ENCODE measurements around the gene JAML. TPM values are rescaled to one million over a fixed set of nuclear protein-coding genes. Genes with fewer than 3 reads are reported as not detected.

Gene JAML
- polyA plus RNA-seq = not detected in 2 replicates

GRCh38 chr11:118224511-118225188 is at the start of gene JAML:
JAML (minus strand) TSS chr11:118225011; CDS start chr11:118214866, 10,145 bp downstream.

GRCh38 chr11:118263695-118264568 is 39.1 kb upstream of the JAML start, which contains the start of gene MPZL2:
MPZL2 (minus strand) TSS chr11:118264297; CDS start chr11:118264153, 144 bp downstream.

GRCh38 chr11:118251858-118252652 is 27.2 kb upstream of the JAML start, which contains the start of gene MPZL3:
MPZL3 (minus strand) TSS chr11:118252365; CDS start chr11:118252294, 71 bp downstream.

GRCh38 chr11:118175993-118176777 is 48.6 kb downstream of the JAML start, which contains the start of gene SCN2B:
SCN2B (minus strand) TSS chr11:118176639; CDS start chr11:118176431, 208 bp downstream.

GRCh38 chr11:118152552-118153471 is 72.0 kb downstream of the JAML start, which contains the start of gene SCN4B:
SCN4B (minus strand) TSS chr11:118152823; CDS start chr11:118152673, 150 bp downstream.

Other genes starting within 250 kb of the JAML start
- not detected in 2 replicates for gene IL10RA, start 238.6 kb downstream of the JAML start, polyA plus RNA-seq
- gene TMPRSS4, start 147.9 kb downstream of the JAML start, polyA plus RNA-seq = not detected in 2 replicates
- gene SMIM35, start 138.0 kb downstream of the JAML start, polyA plus RNA-seq = not detected in 2 replicates
- gene SCN4B, start 72.2 kb downstream of the JAML start, polyA plus RNA-seq = 5.4 and 7.2 TPM in 2 replicates
- 18.5 and 19.5 TPM in 2 replicates for gene SCN2B, start 48.4 kb downstream of the JAML start, polyA plus RNA-seq
- gene MPZL3, start 27.4 kb upstream of the JAML start, polyA plus RNA-seq = 1.1 and 5.1 TPM in 2 replicates
- not detected in 2 replicates for gene MPZL2, start 39.3 kb upstream of the JAML start, polyA plus RNA-seq
- not detected in 2 replicates for gene CD3E, start 79.7 kb upstream of the JAML start, polyA plus RNA-seq
- not detected in 2 replicates for gene CD3D, start 117.7 kb upstream of the JAML start, polyA plus RNA-seq
- not detected in 2 replicates for gene CD3G, start 119.3 kb upstream of the JAML start, polyA plus RNA-seq
- 32.6 and 45.9 TPM in 2 replicates for gene UBE4A, start 134.6 kb upstream of the JAML start, polyA plus RNA-seq
- gene ATP5MG, start 176.6 kb upstream of the JAML start, polyA plus RNA-seq = 1,654 and 1,954 TPM in 2 replicates
- 13.0 and 16.1 TPM in 2 replicates for gene KMT2A, start 211.5 kb upstream of the JAML start, polyA plus RNA-seq

Measured in Purkinje cell (primary cell).